Activated CD4-positive, CD25-positive, alpha-beta regulatory T cell (primary cell): ENCODE measurements around the gene UGT2A2.
"Not testable (repeated sequence)": the region's sequence is repeated elsewhere in the genome, so short reads cannot be mapped to it uniquely, and the experiment has no call there.

ENCODE experiments used
- DNase-seq, 4 experiments: peaks; one replicate each; lab custom pipeline; 2025; lab: John Stamatoyannopoulos, UW

Gene UGT2A2

GRCh38 chr4:69639542-69639941, at the start of gene UGT2A2:
TSS of gene UGT2A2 (minus strand) at chr4:69639642. CDS start at chr4:69639640, 2 bp downstream.
- DNase-seq, result no peak

GRCh38 chr4:69684804-69685203, 45.4 kb upstream of the UGT2A2 start:
- DNase-seq, result no peak

GRCh38 chr4:69668680-69669079, 29.2 kb upstream of the UGT2A2 start:
- DNase-seq, result no peak

GRCh38 chr4:69664009-69664408, 24.6 kb upstream of the UGT2A2 start:
- not testable (repeated sequence) for DNase-seq

GRCh38 chr4:69661130-69661803, 21.8 kb upstream of the UGT2A2 start:
- DNase-seq, result not testable (repeated sequence)

GRCh38 chr4:69658133-69658532, 18.7 kb upstream of the UGT2A2 start:
- no peak for DNase-seq

- DNase-seq, result no peak
Measured at GRCh38 chr4:69656653-69657158, 17.3 kb upstream of the UGT2A2 start.

GRCh38 chr4:69653147-69653546, 13.7 kb upstream of the UGT2A2 start, which contains the start of gene UGT2A1:
TSS of gene UGT2A1 (minus strand) at chr4:69653247. CDS start at chr4:69647644, 5,603 bp downstream.
- no peak for DNase-seq

- DNase-seq, result no peak
Measured at GRCh38 chr4:69650872-69651271, 11.4 kb upstream of the UGT2A2 start.

- no peak for DNase-seq
Measured at GRCh38 chr4:69649629-69650028, 10.2 kb upstream of the UGT2A2 start.

GRCh38 chr4:69649207-69649606, 9.8 kb upstream of the UGT2A2 start:
- no peak for DNase-seq

GRCh38 chr4:69642961-69643360, 3.5 kb upstream of the UGT2A2 start:
- no peak for DNase-seq

- no peak for DNase-seq
Measured at GRCh38 chr4:69640289-69640688, 847 bp upstream of the UGT2A2 start.

- DNase-seq, result no peak
Measured at GRCh38 chr4:69617083-69617694, 22.3 kb downstream of the UGT2A2 start.

- DNase-seq, result no peak
Measured at GRCh38 chr4:69610484-69610883, 29.0 kb downstream of the UGT2A2 start.

GRCh38 chr4:69601065-69601464, 38.4 kb downstream of the UGT2A2 start:
- DNase-seq, result no peak

- DNase-seq, result no peak
Measured at GRCh38 chr4:69600013-69600412, 39.4 kb downstream of the UGT2A2 start.

GRCh38 chr4:69594382-69594781, 45.1 kb downstream of the UGT2A2 start:
- no peak for DNase-seq

- no peak for DNase-seq
Measured at GRCh38 chr4:69591364-69591763, 48.1 kb downstream of the UGT2A2 start.

GRCh38 chr4:69589884-69590283, 49.6 kb downstream of the UGT2A2 start:
- no peak for DNase-seq

- no peak for DNase-seq
Measured at GRCh38 chr4:69584135-69584534, 55.3 kb downstream of the UGT2A2 start.

- DNase-seq, result no peak
Measured at GRCh38 chr4:69583543-69583942, 55.9 kb downstream of the UGT2A2 start.

- no peak for DNase-seq
Measured at GRCh38 chr4:69577245-69577644, 62.2 kb downstream of the UGT2A2 start.
